Testis (tissue), 2 donors: ENCODE data around the gene POPDC3.

Experiments
- CTCF ChIP-seq, 3 experiments: fragments of 450-650 bp in 2 of 3; fragments of 200-600 bp in 1 of 3; sonication (generic) in 1 of 3; IDR thresholded peaks; one replicate each; pipeline ENCODE4 v1.5.1; 2016 to 2019; ENCODE audit warnings: antibody characterized with exemption in 3 of 3, mild to moderate bottlenecking in 2 of 3, moderate library complexity in 1 of 3
- POLR2A ChIP-seq: fragments of 450-650 bp; IDR thresholded peaks from one replicate; pipeline ENCODE4 v1.6.1; 2017; ENCODE audit warnings: antibody characterized with exemption, mild to moderate bottlenecking, moderate library complexity

GRCh38 chr6:105194106-105194505 lies 14.3 kb upstream of the POPDC3 start:
- no peak for TF ChIP-seq CTCF (IDR thresholded peaks at IDR 0.05)
- TF ChIP-seq POLR2A: no peak
